ENCODE measurements around the gene CELSR1.

CELSR1 gene

GRCh38 chr22:46337870-46338269 is 199.6 kb downstream of the CELSR1 start:
- Histone ChIP-seq H3K27me3 (ENCODE audit: low read depth, low read length) (no peaks in the 10 kb centered on the region), H3K4me2 (ENCODE audit: low read length) (no peak overlapping the region), H2AFZ (ENCODE audit: low read depth, low read length) (no peak overlapping the region), H3K36me3 (replicated peaks; ENCODE audit: low read depth, low read length) (peaks cover 38% of the 10 kb centered on the region), H3K9me3 (ENCODE audit: insufficient read depth, low read length) (no peaks in the 10 kb centered on the region), H3K4me1 (ENCODE audit: low read length) (peaks cover 7% of the 10 kb centered on the region), H3K9ac (ENCODE audit: low read length) (no peak overlapping the region), H3K79me2 (ENCODE audit: low read length) (peaks cover 47% of the 10 kb centered on the region), H4K20me1 (ENCODE audit: insufficient read depth, low read length) (0 out of 2 replicates have a peak, but pooled peaks cover 4% of the 10 kb centered on the region), H3K27ac (ENCODE audit: low read length) (no peak overlapping the region), H3K4me3 (ENCODE audit: low read length) (no peak overlapping the region)
- no peak for TF ChIP-seq CTCF (IDR thresholded peaks at IDR 0.05; ENCODE audit: low read depth, low read length)
- TF ChIP-seq EZH2phosphoT487 (IDR thresholded peaks at IDR 0.05; ENCODE audit: low read depth): no peak

GRCh38 chr22:46336119-46337078 is 201.0 kb downstream of the CELSR1 start:
- H3K36me3 ChIP-seq (replicated peaks; ENCODE audit: low read depth, low read length): peaks cover 44% of the 10 kb centered on the region
- peak overlapping the region; percentile 86 for H3K9ac ChIP-seq (ENCODE audit: low read length)
- no peaks in the 10 kb centered on the region for H3K9me3 ChIP-seq (ENCODE audit: insufficient read depth, low read length)
- H3K4me1 ChIP-seq (ENCODE audit: low read length): peaks cover 7% of the 10 kb centered on the region
- H3K4me3 ChIP-seq (ENCODE audit: low read length): peak overlapping the region; percentile 92
- H3K4me2 ChIP-seq (ENCODE audit: low read length): peak overlapping the region; percentile 81
- 0 out of 2 replicates have a peak overlapping the region, but pooled peaks have one; percentile 1 for H3K27ac ChIP-seq (ENCODE audit: low read length)
- H3K79me2 ChIP-seq (ENCODE audit: low read length): peaks cover 43% of the 10 kb centered on the region
- H2AFZ ChIP-seq (ENCODE audit: low read depth, low read length): peak overlapping the region; percentile 5; the same call in 1 of the 2 replicates
- no peak for TF ChIP-seq EZH2phosphoT487 (IDR thresholded peaks at IDR 0.05; ENCODE audit: low read depth)
- TF ChIP-seq CTCF (IDR thresholded peaks at IDR 0.05; ENCODE audit: low read depth, low read length): no peak
- 0 out of 2 replicates have a peak, but pooled peaks cover 4% of the 10 kb centered on the region for H4K20me1 ChIP-seq (ENCODE audit: insufficient read depth, low read length)
- H3K27me3 ChIP-seq (ENCODE audit: low read depth, low read length): no peaks in the 10 kb centered on the region

GRCh38 chr22:46335201-46336118 is 202.0 kb downstream of the CELSR1 start, which contains the start of gene TRMU:
TRMU (plus strand) TSS chr22:46335714; CDS start chr22:46335765, 51 bp downstream.
- H3K4me2 ChIP-seq (ENCODE audit: low read length): peak within 1 kb of the TSS; percentile 85
- H3K79me2 ChIP-seq (ENCODE audit: low read length): peaks cover 43% of the 10 kb centered on the region
- H3K4me3 ChIP-seq (ENCODE audit: low read length): peak within 1 kb of the TSS; percentile 92
- H3K27ac ChIP-seq (ENCODE audit: low read length): peak within 1 kb of the TSS; percentile 49
- H2AFZ ChIP-seq (ENCODE audit: low read depth, low read length): peak within 1 kb of the TSS; percentile 80
- H3K36me3 ChIP-seq (replicated peaks; ENCODE audit: low read depth, low read length): peaks cover 43% of the 10 kb centered on the region
- H3K9me3 ChIP-seq (ENCODE audit: insufficient read depth, low read length): no peaks in the 10 kb centered on the region
- H3K9ac ChIP-seq (ENCODE audit: low read length): peak within 1 kb of the TSS; percentile 86
- TF ChIP-seq EZH2phosphoT487 (IDR thresholded peaks at IDR 0.05; ENCODE audit: low read depth) (no peak), CTCF (IDR thresholded peaks at IDR 0.05; ENCODE audit: low read depth, low read length) (no peak)
- H3K27me3 ChIP-seq (ENCODE audit: low read depth, low read length): no peaks in the 10 kb centered on the region
- H3K4me1 ChIP-seq (ENCODE audit: low read length): peaks cover 7% of the 10 kb centered on the region
- H4K20me1 ChIP-seq (ENCODE audit: insufficient read depth, low read length): 0 out of 2 replicates have a peak, but pooled peaks cover 4% of the 10 kb centered on the region

All from OCI-LY3 (cell line).